ENCODE results near the gene SLC7A4.

- no peak for TF ChIP-seq CTCF (IDR thresholded peaks at IDR 0.05)
- TF ChIP-seq POLR2A (IDR thresholded peaks at IDR 0.05): no peak
- TF ChIP-seq POLR2AphosphoS5 (IDR thresholded peaks at IDR 0.05): no peak
Observed at GRCh38 chr22:21076912-21077625, 44.7 kb upstream of the SLC7A4 start.
